ENCODE measurements around the gene ABHD16B. TPM values are rescaled to one million over a fixed set of nuclear protein-coding genes. Genes with fewer than 3 reads are reported as not detected.

ABHD16B gene
- total RNA-seq, 1 donor from 2014 or later: not detected

- Histone ChIP-seq H3K27me3 (ENCODE audit: low read depth) (no peaks in the 10 kb centered on the region), H3K9me3 (no peaks in the 10 kb centered on the region), H3K36me3 (peaks cover 61% of the 10 kb centered on the region), H3K4me3 (no peak overlapping the region), H3K27ac (no peak overlapping the region), H3K4me1 (peaks cover 7% of the 10 kb centered on the region)
- intact Hi-C loops (cut with DNase I): no loop called here
- ATAC-seq: no peak
- no peak for DNase-seq
- no peak for TF ChIP-seq CTCF (IDR thresholded peaks at IDR 0.05)
Observed at GRCh38 chr20:63889241-63890200, 28.2 kb downstream of the ABHD16B start.

GRCh38 chr20:63890201-63890576 lies 28.9 kb downstream of the ABHD16B start:
- no peak for TF ChIP-seq CTCF (IDR thresholded peaks at IDR 0.05)
- no peak for ATAC-seq
- intact Hi-C loops (cut with DNase I): no loop called here
- H3K4me3 ChIP-seq: no peak overlapping the region
- DNase-seq: no peak
- H3K27me3 ChIP-seq (ENCODE audit: low read depth): no peaks in the 10 kb centered on the region
- no peak overlapping the region for H3K27ac ChIP-seq
- peaks cover 10% of the 10 kb centered on the region for H3K4me1 ChIP-seq
- H3K36me3 ChIP-seq: peaks cover 55% of the 10 kb centered on the region
- H3K9me3 ChIP-seq: no peaks in the 10 kb centered on the region

GRCh38 chr20:63890616-63891015 lies 29.3 kb downstream of the ABHD16B start:
- intact Hi-C loops (cut with DNase I): no loop called here
- Histone ChIP-seq H3K4me3 (no peak overlapping the region), H3K36me3 (peaks cover 51% of the 10 kb centered on the region), H3K27ac (no peak overlapping the region), H3K9me3 (no peaks in the 10 kb centered on the region), H3K27me3 (ENCODE audit: low read depth) (no peaks in the 10 kb centered on the region), H3K4me1 (peaks cover 10% of the 10 kb centered on the region)
- no peak for TF ChIP-seq CTCF (IDR thresholded peaks at IDR 0.05)
- DNase-seq (no peak), ATAC-seq (no peak)

GRCh38 chr20:63891061-63892002 lies 30.0 kb downstream of the ABHD16B start:
- H3K4me1 ChIP-seq: peaks cover 17% of the 10 kb centered on the region
- no peak overlapping the region for H3K4me3 ChIP-seq
- H3K27me3 ChIP-seq (ENCODE audit: low read depth): no peaks in the 10 kb centered on the region
- TF ChIP-seq CTCF (IDR thresholded peaks at IDR 0.05): no peak
- intact Hi-C loops (cut with DNase I): no loop called here
- no peaks in the 10 kb centered on the region for H3K9me3 ChIP-seq
- H3K27ac ChIP-seq: no peak overlapping the region
- peaks cover 44% of the 10 kb centered on the region for H3K36me3 ChIP-seq
- DNase-seq: no peak
- ATAC-seq: no peak

- DNase-seq: no peak
- no peak overlapping the region for H3K4me3 ChIP-seq
- no peaks in the 10 kb centered on the region for H3K27me3 ChIP-seq (ENCODE audit: low read depth)
- peaks cover 28% of the 10 kb centered on the region for H3K4me1 ChIP-seq
- no peak for ATAC-seq
- no peak overlapping the region for H3K27ac ChIP-seq
- H3K9me3 ChIP-seq: no peaks in the 10 kb centered on the region
- peaks cover 37% of the 10 kb centered on the region for H3K36me3 ChIP-seq
- TF ChIP-seq CTCF (IDR thresholded peaks at IDR 0.05): no peak
- intact Hi-C loops (cut with DNase I): no loop called here
Observed at GRCh38 chr20:63892402-63892801, 31.1 kb downstream of the ABHD16B start.

Measured in lower lobe of right lung (tissue), 2 donors.